A204.1 (cell line): ENCODE results near the gene INSIG2.
A peak's percentile ranks its signal among the peaks of the same experiment; 100 is the strongest.

Source experiments
- FAIRE-seq: peaks from 2 replicates; lab custom pipeline; 2012; peaks lifted over from hg19 to GRCh38; lab: Jason Lieb, UNC

Gene INSIG2

DNA sequence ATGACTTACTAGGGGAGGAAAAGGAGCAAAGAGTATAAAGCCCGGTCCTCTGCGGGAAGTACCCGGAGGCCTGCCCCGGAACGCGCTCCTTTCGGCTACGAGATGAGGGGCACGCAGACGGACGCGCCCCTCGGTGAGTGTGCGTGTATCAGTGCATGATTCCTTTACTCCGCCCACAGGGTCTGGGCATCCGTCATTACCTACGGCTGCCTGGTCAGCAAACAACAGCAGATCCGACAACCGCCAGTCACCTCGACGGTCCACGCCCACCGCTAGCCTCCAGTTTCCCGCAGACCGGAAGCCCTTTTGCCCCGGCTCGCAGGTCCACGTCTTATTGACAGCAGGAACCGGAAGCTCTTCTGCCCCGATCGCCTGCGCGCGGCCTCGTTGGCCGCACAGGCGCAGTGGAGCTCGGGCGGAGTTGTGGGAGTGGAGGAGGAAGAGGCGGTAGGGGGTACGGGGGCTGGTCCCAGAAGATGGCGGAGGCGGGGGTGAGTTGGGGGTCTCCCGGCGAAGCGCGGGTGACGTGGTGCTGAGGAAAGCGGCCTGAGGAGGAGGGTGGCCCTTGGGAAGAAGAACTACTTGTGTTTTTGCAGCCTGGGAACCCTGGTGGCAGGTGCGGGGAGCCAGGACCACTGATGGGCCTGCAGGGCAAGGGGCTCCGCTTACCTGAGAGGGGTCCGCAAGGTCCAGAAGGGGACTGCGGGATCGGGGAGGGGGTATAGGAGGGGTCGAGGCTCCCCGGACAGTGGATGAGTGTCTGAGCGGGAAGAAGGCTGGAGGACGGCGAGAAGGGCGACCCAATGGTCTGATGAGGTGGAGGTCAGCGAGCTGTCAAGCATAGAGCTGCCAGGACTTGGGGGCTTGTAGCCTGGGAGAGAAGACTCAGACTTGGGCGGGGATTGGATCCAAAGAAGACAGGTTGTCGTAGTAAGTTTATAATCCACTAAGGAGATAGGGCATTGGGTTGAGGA is at the start of gene INSIG2:
INSIG2 (plus strand) TSS at position 421 of the 974 bp plus-strand sequence. CDS start 8,086 bp downstream, outside the sequence.
- peak; percentile 94 for FAIRE-seq

DNA sequence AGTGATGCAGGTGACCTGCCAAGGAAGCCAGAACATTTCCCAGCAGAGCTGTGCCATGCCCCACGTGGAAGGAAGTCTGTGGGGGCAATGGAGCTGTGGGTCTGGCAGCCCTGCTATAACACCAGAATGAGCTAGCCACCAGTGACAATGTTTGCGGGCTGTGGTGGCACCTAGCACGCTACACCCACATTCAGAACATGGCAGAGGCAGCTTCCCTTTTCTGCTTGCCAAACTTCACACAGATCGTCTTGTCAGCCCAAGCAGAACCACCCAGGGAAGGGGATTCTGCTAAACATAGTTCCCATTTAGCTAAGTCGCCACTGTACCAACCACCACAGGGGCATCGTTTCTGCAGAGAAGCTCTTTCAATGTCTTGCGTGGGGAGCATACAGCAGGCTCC is 47.4 kb upstream of the INSIG2 start:
- no peak for FAIRE-seq

DNA sequence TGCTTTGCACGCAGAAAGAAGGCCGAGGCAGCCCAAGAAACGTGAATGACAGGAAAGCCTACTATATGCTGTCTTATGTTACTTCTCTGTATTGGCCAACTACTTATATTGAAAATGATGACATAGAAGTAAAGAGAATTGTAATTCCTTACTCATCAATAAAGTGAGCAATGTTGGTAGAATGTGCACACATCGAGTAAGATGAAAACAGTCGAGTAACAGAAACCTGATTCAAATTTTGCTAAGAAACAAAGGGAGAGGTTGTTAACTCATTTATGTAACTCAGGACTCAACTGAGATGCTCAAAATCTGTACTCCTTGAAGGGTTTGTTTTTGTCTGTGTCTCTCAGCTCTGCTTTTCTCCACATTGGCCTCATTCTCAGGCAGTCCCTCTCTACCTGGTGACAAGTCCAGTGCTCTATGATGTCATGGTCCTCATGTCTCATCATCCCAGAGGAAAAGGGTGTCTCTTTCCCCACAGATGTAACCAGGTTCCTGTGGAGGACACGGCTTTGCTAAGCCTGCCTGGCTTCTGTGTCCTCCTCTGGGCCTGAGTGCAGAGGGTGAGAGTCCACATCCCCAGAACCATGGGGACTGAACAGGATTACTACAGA is 44.1 kb upstream of the INSIG2 start:
- FAIRE-seq = no peak

DNA sequence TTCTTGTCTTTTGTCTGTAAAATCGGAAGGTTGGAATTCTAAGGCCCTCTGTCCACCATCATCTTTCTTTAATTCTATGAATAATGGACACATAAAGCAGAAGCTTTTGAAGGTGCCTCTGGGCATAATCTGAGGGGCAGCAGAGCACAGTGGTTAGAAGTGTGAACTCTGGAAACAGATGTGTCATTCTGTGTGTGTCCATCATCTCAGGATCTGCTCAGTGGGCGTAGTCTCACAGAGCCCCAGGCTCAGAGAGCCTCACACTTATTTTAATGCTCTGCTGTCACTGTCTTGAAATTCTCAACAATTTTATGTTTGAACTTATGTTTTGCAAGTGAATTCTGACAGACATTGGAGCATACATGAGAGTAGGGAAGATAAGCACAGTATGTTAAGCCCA is 43.4 kb upstream of the INSIG2 start:
- no peak for FAIRE-seq

DNA sequence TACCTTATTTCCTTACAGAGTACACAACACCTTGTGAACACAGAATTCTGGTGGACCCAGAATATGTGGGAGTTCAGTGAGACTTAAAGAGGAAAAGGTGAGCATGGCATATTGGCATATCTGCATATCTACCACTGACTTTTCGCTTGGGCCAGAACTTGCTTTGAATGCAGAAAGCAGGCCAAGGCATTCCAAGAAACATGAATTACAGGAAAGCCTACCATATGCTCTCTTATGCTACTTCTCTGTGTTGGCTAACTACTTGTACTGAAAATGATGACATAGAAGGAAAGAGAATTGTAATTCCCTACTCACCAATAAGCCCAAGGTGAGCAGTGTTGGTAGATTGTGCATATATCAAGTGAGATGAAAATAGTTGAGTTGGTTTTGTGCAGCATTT is 43.0 kb upstream of the INSIG2 start:
- no peak for FAIRE-seq

DNA sequence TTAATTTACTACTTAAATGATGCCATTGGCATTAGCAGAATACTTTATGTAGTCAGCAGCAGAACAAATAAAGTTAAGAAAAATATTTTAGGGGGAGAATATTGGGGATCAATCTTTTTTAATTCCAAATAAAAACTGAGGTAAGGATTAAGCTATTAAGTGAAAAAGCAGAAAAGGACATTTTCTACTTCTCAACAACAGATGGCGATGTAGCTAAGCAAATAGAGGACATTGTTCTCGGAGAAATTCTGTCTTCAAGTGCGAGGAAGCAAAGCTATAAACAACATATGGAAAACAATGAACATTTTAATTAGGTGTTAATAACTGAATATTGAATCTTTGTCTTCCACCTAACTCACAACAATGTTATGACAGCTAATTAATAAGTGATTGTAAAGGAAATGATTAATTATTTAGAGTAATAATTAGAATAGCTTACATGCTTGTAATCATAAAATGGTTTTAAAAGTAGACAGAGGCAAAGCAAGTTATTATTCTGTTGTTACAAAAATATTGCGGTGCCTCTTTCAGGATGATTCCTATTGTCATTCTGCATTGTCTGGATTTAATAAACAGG is 41.5 kb upstream of the INSIG2 start:
- FAIRE-seq = peak; percentile 94

DNA sequence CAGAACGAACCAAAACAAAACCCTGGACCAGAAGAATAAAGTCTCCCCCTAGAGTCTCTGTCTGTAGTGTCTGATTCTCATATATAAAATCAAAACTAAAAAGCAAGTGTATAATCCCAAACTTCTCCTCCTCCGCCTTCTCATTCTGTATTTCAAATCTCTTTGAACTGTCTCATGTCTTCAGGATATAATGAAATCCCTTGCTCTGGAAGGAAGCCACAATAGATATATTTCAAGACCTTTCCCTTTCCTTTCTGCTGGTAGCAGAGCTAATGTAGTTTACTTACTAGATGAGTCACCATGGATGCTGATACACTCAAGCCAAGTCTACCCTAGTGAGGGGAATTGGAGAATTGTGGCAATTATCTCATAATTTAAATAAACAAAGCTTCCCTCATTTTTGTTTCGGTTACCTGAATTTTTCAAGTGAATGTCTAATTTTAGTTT is 40.9 kb upstream of the INSIG2 start:
- no peak for FAIRE-seq

DNA sequence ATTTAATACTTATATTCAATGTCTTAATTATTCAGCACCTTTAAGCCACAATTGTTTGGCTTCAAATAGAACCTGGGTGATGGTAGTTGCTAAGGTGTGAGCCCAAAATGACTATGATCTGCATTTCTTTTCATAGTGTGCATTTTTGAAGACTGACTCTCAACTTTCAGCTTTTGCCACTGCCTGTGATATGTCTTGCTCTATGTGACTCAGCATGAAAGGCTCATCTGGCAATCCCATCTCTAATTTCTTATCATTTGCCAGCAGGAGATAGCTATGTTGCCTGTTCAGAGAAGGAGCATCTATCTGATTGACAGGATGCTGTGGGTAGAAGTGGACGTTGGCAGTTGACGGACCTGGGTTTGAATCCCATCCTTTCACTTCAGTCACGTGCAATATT is 39.9 kb upstream of the INSIG2 start:
- FAIRE-seq = no peak

DNA sequence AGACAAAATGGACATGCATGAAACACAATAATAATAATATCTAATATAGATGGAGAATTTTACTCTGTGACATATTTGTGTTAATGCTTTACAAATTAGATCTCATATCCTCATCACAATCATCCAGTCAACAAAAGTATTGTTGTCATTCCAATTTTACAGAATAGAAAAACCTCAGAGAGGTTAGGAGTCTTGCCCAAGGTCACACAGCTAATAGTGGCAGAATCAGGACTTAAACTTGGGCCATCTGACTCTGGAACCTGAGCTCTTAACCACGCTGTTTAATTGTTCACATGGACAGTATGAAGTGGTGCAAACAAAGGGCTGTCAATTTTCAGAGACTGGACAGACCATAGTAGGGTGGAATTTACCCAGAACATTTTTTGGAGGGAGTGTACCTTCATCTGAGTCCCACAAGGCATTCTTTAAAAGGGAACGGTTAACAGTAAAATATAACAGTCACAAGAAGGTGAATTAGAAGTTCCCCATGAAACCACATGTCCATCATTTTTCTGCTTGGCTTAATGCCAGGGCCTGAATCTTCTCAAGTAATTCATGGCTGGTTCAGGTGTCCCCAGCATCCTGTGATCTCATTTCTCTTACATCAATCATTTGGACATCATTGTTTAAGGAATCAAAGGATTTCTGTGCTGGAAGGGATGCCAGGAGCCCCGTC is 39.0 kb upstream of the INSIG2 start:
- no peak for FAIRE-seq

DNA sequence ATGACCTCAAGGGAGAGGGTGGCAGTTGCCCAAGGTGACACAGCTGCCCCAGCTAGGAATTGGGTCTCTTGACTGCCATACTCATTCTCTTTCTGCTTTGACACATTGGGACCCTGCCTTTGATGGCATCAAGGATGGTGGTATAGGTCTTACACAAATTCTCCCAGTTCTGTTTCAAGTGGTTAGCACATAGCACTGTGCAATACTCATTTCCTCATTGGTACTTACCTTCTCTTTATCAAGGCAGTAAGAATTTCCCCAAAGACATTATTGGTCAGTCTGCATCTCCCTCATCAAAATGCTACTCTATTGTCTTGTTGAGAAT is 38.5 kb upstream of the INSIG2 start:
- FAIRE-seq = no peak

DNA sequence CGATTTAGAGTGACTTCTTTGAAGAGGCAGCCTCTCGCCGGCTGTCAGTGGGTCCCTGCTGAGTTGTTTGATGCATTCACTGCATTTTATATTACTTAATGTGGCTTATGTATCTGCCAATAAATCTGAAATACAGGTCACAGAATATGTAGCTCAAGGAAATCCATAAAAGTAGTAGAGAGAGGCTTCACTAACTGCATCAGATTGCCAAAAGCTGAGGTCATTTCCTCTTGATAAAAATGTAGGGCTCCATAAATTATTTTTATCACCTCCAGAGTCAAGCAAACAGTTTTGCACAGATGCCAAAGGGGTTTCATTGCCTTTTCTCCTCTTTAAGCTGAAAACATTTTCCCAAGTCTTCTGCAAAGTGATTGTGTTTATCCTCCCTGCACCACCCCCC is 37.9 kb upstream of the INSIG2 start:
- FAIRE-seq = no peak

DNA sequence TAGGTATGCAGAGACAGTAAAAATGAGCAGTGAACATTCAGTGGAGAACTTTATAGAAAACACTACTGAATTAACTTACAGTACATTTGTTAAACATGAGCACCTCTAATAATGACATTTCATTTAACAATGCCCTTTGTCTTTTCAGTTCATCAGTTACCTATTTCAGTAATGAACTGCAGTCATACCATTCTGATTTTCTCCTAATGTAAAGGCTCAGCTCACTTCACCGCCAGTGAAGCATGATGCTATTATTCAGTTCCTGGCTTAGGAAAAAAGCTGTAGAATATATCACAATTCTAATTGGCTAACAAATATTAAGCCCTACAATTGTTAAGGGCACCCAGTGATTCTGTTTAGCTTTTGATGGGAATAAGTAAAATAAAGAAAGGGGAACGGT is 37.3 kb upstream of the INSIG2 start:
- FAIRE-seq = no peak

DNA sequence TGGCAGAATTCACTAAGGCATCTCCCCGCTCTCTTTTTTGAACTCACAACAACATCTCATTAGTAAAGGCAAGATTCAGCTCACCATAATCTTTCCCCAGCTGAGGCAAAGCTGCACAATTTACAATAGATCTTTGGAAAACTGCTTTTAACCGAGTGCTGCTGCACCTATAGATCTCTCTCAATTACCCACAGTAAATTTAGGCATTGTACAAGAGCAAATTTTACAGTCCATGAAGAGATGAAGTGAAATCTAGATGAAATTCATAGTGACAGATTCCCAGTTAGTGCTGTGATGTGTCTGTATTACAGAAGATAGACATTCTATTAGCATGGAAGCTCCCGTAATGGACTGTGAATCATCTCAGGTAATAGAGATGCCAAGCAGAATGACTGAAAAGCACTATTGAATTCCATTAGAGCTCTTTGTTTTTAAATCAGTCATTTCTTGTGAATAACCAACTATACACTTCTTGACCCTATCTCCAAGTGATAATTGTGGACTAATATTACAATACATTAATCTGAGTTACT is 36.4 kb upstream of the INSIG2 start:
- no peak for FAIRE-seq

DNA sequence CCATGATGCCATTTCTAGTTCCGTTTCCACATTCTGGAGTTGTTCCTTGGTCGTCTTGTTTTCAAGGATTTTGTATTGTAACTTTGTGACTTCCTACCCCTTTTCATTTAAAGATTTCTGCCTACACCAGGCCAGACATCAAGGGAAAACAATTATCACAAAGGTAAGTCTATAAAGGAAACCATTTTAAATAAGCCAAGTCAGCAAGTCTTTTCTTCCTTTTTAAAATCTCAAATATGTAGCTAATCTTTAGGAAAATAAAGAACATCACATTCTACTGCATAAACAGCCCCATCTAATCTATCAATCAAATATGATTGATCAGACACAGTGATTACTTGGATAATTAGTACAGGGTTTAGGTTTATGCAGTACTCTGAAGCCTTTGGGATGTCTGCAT is 35.8 kb upstream of the INSIG2 start:
- FAIRE-seq = no peak

DNA sequence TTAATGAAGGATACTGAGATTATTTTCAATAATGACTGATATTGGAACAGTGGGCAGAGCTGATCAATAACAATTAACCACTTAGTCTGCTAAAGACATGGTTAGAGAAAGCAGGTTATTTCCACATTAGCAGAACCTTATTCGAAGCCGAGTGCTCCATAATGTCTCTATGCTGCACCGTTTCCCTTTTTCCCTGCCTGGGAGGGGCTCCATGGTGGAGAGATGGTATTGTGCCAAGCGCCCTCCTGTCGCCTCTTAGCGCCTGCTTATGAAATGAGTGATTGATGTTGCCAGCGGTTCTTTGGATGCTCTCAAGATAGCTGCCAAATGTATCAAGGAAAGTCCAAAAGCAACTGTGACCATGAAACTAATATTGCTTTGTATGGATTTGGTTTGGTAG is 34.6 kb upstream of the INSIG2 start:
- no peak for FAIRE-seq

DNA sequence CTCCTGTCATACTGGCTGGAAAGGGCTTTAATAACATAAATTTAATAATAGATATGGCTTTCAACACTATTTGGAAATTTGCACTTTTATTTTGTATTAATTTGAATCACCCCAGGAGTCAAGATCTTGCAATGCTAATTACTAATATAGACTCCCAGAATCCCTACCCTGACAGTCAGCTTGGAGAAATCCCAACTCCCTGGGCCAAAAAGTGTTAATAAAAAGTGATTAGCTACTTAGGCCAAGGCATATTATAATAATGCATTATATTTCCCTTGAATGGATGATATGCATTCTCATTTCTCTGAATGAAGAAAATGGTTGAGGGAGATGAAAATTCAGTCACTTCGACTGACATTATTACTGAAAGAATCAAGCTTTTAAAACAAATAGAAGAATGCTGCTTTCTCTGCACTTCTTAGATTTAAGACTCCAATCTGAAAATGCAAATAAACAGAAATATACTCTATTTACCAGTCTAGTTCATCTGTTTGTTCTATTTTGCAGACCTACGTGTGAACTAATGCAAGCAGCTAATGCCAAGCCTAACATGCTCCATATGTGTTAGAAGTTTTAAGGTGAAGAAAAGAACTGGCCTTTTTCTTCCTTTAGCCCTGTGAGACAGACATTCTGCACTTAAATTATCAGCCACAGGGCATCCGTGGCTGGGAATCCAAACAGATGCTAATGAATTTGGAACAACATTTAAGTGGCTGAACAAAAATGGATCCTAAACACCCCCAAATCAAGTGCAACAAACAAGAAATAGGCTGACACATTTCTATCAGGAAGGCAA is 33.9 kb upstream of the INSIG2 start:
- FAIRE-seq = no peak

DNA sequence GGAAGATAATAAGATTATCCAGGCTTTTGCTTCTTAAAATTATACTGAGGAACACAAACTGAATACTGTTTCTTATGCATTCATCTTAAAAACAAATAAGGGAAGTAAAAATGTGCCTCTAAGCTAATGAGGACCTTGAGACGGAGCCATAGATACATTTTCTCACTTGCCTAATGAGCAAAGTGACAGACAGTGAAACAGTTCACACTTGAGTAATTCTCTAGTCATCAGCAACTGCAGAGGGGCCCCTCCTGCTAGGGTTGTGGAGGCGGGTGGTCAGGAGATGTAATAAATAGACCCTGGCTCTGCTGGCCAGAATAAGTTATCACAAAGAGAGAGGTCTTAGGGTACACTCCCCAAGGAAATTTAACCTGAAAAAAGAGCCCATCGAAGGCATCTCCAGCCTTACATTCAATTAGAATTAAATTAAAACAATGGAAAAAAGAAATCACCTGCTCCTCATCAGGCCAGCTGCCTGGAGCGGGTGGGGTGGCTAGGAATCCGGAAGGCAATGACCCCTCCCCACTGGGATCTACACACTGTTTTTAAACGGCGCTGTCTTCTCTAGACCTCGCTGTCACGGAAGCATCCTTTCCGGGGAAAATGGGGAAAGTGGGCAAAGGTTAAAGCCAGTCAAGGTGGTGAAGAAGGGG is 32.6 kb upstream of the INSIG2 start:
- no peak for FAIRE-seq

DNA sequence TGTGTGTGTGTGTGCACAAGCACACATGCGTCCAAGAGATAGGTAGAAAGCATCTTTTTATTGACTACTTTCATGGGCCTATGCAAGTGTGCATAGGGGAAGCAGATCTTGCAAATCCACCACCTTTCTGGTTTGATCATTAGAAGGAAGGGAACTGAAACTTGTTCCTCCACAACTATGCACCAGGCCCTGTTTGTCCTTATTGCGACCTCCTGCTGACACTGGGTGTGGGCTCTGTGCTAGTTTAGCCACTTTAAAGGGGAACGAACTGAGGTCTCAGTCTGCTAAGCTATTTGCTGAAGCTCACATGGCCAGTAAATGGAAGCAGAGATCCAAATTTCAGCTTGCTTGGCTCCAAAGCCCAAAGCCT is 32.1 kb upstream of the INSIG2 start:
- no peak for FAIRE-seq

DNA sequence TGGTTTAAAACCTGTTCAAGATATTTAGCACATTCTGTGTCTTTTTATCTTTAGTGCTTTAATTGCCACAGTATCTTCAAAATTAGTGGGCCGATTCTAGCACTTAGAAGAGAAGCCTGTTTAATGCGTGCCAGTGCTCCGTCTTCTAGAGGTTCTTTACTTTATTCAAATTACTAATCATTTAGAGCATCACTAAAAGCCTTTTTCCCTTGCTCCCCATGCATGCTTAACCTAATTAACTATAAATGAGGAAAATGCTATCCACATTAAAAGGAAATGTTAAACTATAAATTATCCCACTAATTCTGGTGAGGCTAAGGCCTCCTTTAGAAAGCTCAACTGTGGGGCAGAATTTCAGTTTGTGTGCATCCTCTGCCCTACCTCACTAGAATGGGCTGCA is 31.5 kb upstream of the INSIG2 start:
- FAIRE-seq = no peak

DNA sequence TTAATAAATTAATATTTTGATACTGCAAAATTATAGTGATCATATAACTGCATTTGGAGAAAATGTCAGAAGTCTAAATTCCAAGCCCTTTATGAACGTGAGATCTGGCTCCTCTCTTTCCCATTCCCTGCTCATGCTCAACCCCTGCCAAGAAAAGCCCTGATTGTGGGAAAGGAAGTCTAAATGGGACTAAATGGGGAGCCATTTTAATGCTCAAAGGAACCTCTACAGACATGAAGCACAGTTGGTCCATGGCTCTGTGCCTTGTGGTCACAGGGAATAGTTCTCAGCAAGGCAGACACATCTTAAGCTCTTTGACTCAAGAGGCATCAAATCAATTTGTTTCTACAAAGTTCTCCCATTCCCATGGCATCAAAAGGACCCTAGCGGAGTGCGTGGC is 29.3 kb upstream of the INSIG2 start:
- FAIRE-seq = no peak

DNA sequence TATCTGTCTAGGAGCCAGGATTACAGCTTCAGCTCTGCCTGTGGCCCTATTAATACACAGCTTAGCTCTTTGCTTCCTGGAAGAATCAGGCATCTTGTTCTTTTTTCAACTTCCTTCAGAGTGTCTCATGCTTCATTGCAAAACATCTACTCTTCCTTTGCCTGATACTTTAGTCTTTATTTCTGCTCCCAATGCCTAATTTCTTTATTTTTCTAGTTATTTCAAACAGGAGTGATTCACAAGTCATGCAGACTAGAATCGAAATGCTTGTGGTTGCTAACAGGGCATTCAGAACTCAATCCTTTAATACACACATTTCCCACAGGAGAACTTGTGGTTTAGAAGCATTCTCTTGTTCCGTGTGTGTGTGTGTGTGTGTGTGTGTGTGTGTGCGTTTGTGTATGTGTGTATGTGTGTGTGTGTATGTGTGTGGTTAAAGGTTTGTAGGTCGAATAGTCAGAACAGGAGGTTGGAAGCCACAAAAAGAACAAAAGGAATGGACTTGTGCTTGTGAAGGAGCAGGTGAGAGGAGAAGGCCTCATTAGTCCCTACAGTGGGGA is 28.3 kb upstream of the INSIG2 start:
- no peak for FAIRE-seq
